RPMI8226 (cell line): ENCODE measurements around the gene SRI.
A peak's percentile ranks its signal among the peaks of the same experiment; 100 is the strongest.
"Not testable (repeated sequence)": the region's sequence is repeated elsewhere in the genome, so short reads cannot be mapped to it uniquely, and the experiment has no call there.

ENCODE experiments used
- DNase-seq: peaks from one replicate; pipeline ENCODE4 v3.0.0-alpha.2; 2015

Gene SRI

DNA sequence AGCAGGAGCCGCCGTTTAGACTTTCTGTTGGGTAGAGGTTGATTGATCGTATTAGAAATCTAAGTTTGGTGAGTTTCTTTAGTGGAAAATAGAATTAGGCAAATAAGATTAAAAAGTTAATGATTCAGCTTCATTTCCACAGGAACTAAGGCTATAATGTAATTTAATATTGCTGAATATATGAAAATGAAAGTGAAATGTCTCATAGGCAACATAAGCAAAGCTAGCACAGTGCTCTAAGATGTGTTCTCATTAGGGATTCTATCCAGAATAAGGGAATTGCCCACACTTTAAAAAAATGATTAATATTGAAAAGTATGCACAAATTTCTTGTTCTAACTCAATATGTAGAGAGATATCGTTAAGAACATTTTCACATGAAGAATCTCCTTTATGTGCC lies 47.0 kb downstream of the SRI start:
- DNase-seq, result no peak

GRCh38 chr7:88169717-88170320 lies 50.0 kb downstream of the SRI start:
- DNase-seq, result peak; percentile 24

DNA sequence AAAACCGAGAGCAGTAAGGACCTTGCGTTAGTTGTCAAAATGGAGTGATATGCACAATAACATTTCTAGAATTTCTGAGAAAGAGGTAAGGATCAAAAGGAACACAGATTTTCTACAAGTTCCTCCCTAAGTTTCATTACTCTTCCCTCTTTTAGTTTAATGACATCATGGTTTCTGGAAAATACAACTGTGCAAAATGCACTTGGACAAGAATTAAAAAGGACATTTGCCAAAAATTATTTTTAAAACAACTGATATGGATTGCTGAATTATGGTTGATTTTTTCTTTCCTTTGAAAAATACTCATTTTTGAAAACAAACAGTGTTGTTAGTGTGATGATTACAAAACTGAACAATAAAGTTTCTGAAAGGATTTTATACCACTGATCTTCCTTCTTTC lies 52.1 kb downstream of the SRI start:
- DNase-seq, result no peak

- DNase-seq, result no peak
Observed at GRCh38 chr7:88167223-88167622, 52.6 kb downstream of the SRI start.

- no peak for DNase-seq
Observed at GRCh38 chr7:88165697-88166096, 54.1 kb downstream of the SRI start.

DNA sequence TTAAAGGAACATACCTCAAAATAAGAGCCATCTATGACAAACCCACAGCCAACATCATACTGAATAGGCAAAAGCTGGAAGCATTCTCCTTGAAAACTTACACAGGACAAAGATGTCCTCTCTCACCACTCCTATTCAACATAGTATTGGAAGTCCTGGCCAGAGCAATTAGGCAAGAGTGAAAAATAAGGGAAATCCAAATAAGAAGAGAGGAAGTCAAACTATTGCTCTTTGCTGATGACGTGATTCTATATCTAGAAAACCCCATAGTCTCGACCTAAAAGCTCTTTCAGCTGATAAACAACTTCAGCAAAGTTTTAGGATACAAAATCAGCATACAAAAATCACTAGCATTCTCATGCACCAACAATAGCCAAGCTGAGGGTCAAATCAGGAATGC lies 60.1 kb downstream of the SRI start:
- not testable (repeated sequence) for DNase-seq

- DNase-seq, result no peak
Observed at GRCh38 chr7:88156356-88156755, 63.5 kb downstream of the SRI start.

DNA sequence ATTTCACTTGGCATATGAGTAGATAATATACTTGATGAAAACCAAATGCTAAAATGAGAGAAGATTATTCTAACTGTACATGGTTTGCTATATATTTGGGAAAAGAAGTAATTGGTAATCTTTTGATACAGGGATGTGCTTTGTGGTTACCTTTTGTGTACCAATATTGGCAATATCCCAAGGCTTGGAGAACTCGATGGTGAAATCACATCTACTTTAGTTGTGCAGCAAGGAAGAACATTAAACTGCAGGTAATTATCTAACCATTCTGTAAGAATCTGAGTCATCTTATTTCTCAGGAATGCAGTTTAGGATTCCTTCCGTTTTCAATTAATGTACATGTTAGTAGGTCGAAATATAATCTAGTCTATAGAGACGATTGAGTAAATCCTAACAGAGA lies 64.1 kb downstream of the SRI start:
- no peak for DNase-seq
